Hepatocyte (in vitro differentiated cells): Measurements from ENCODE around the gene FBXO42. TPM values are rescaled to one million over a fixed set of nuclear protein-coding genes. Genes with fewer than 3 reads are reported as not detected.

ENCODE experiments used
- DNase-seq: peaks from one replicate; pipeline ENCODE4 v3.0.0-alpha.2; 2016; ENCODE audit warnings: low spot score
- H2AFZ ChIP-seq: fragments of 200-600 bp; sonication (generic); 2 replicates; pipeline ENCODE4 v1.6.0; 2016; ENCODE audit warnings: antibody characterized with exemption, mild to moderate bottlenecking
- H3K27ac ChIP-seq: fragments of 200-600 bp; sonication (generic); 2 replicates; pipeline ENCODE4 v1.5.1; 2016; ENCODE audit warnings: mild to moderate bottlenecking
- H3K27me3 ChIP-seq: fragments of 200-600 bp; sonication (generic); 2 replicates; pipeline ENCODE4 v1.6.1; 2016
- H3K36me3 ChIP-seq: fragments of 200-600 bp; sonication (generic); replicated peaks from 2 replicates; pipeline ENCODE4 v1.5.1; 2016; ENCODE audit warnings: low read depth; ENCODE audit not compliant: insufficient read depth
- H3K4me1 ChIP-seq: fragments of 200-600 bp; sonication (generic); 2 replicates; pipeline ENCODE4 v1.5.1; 2016; ENCODE audit warnings: mild to moderate bottlenecking, moderate library complexity; ENCODE audit not compliant: insufficient read depth
- H3K4me2 ChIP-seq: fragments of 200-600 bp; sonication (generic); 2 replicates; pipeline ENCODE4 v1.6.0; 2016
- H3K4me3 ChIP-seq: fragments of 200-600 bp; sonication (generic); 2 replicates; pipeline ENCODE4 v1.5.1; 2016; ENCODE audit warnings: mild to moderate bottlenecking
- H3K79me2 ChIP-seq: fragments of 200-600 bp; sonication (generic); 2 replicates; pipeline ENCODE4 v1.6.0; 2017; ENCODE audit warnings: mild to moderate bottlenecking
- H3K9me2 ChIP-seq: fragments of 200-600 bp; sonication (generic); replicated peaks from 2 replicates; pipeline ENCODE4 v1.6.0; 2017; ENCODE audit warnings: mild to moderate bottlenecking; ENCODE audit not compliant: insufficient read depth
- H3K9me3 ChIP-seq: fragments of 200-600 bp; sonication (generic); 2 replicates; pipeline ENCODE4 v1.5.1; 2016; ENCODE audit warnings: low read depth, mild to moderate bottlenecking
- H4K20me1 ChIP-seq: fragments of 200-600 bp; sonication (generic); 2 replicates; pipeline ENCODE4 v1.6.0; 2016; ENCODE audit warnings: mild to moderate bottlenecking; ENCODE audit not compliant: insufficient read depth, poor library complexity, severe bottlenecking
- EZH2 ChIP-seq: fragments of 200-600 bp; sonication (generic); IDR thresholded peaks from 2 replicates; pipeline ENCODE4 v1.6.1; 2016; ENCODE audit warnings: antibody characterized with exemption, mild to moderate bottlenecking, borderline replicate concordance
- EZH2phosphoT487 ChIP-seq: fragments of 200-600 bp; sonication (generic); IDR thresholded peaks from one replicate; pipeline ENCODE4 v1.6.1; 2018; ENCODE audit warnings: antibody characterized with exemption, mild to moderate bottlenecking, low read depth, moderate library complexity; ENCODE audit not compliant: unreplicated experiment, severe bottlenecking
- WGBS: methylation state at CpG from one replicate; pipeline ENCODE4 v1.1.6; 2016; ENCODE audit warnings: low lambda C conversion rate; ENCODE audit errors: missing lambda C conversion rate; 5-methylcytosine and 5-hydroxymethylcytosine counted together
- polyA plus RNA-seq: library from polyadenylated mRNA; unstranded; fragments of >200 nt; fragmentation: Nextera tagmentation; extraction: Ambion mirVana; gene quantifications from 2 replicates; pipeline ENCODE4 v1.2.1, GENCODE V29; 2016
- total RNA-seq: library from RNA; depleted of rRNA; stranded (reverse); fragments of >200 nt; gene quantifications from 2 replicates; pipeline ENCODE4 v1.2.3, GENCODE V29; 2014
- TF ChIP-seq, protein P1 (sequence below): fragments of 200-600 bp; sonication (generic); IDR thresholded peaks from 2 replicates; pipeline ENCODE4 v1.5.1; 2016; ENCODE audit warnings: antibody characterized with exemption, mild to moderate bottlenecking; ENCODE audit not compliant: poor library complexity

FBXO42 gene
- total and polyA plus RNA-seq, 2 experiments from 2014 or later = 19.5 to 21.1 TPM

DNA sequence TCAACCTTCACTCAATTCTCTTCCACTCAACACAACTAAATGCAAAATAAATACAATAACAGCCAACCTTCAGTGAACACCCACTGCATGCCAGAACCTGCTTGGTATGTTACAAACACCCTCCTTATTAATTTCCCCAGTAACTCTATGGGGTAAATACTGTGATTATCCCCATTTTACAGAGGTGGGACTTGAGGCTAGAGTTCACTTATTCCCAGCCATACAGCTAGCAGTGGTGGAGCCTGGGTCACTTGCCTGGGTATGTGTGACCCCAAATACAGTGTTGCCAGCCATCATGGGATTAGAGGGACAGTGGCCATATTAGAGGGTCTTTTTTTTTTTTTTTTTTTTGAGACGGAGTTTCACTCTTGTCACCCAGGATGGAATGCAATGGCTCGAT is 116.9 kb downstream of the FBXO42 start:
- no peaks in the 10 kb centered on the region for H3K79me2 ChIP-seq
- no peaks in the 10 kb centered on the region for H4K20me1 ChIP-seq
- no peak overlapping the region for H2AFZ ChIP-seq
- H3K9me2 ChIP-seq = no peaks in the 10 kb centered on the region
- H3K27me3 ChIP-seq = no peaks in the 10 kb centered on the region
- no peak overlapping the region for H3K4me2 ChIP-seq
- H3K4me3 ChIP-seq = no peak overlapping the region
- no peaks in the 10 kb centered on the region for H3K9me3 ChIP-seq
- H3K4me1 ChIP-seq = peaks cover 16% of the 10 kb centered on the region
- WGBS = 100% methylated on average over 2 of the region's 2 CpGs
- no peak for DNase-seq
- H3K36me3 ChIP-seq = no peaks in the 10 kb centered on the region
- no peak overlapping the region for H3K27ac ChIP-seq
- no peak for TF ChIP-seq EZH2
- TF ChIP-seq, protein P1, sequence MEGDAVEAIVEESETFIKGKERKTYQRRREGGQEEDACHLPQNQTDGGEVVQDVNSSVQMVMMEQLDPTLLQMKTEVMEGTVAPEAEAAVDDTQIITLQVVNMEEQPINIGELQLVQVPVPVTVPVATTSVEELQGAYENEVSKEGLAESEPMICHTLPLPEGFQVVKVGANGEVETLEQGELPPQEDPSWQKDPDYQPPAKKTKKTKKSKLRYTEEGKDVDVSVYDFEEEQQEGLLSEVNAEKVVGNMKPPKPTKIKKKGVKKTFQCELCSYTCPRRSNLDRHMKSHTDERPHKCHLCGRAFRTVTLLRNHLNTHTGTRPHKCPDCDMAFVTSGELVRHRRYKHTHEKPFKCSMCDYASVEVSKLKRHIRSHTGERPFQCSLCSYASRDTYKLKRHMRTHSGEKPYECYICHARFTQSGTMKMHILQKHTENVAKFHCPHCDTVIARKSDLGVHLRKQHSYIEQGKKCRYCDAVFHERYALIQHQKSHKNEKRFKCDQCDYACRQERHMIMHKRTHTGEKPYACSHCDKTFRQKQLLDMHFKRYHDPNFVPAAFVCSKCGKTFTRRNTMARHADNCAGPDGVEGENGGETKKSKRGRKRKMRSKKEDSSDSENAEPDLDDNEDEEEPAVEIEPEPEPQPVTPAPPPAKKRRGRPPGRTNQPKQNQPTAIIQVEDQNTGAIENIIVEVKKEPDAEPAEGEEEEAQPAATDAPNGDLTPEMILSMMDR = no peak
- no peak for TF ChIP-seq EZH2phosphoT487

DNA sequence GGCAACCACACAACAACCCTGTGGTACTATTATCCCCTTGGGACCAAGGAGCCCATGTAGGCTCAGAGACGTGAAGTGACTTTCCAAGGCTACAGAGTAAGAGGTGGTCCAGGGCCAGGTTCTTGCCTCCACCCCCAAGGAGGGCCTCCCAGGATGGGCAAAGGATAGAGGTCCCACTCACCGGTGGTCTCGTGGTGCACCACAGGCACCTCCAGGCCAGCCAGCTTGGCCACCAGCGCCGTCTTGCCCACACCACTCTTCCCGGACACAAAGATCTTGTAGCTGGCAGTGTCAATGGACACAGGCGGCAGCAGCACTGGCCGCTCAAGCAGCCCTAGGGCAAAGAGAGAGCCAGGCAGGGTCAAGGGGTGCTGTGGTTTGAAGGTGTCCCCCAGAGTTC is 118.8 kb downstream of the FBXO42 start:
- H2AFZ ChIP-seq = no peak overlapping the region
- DNase-seq = no peak
- TF ChIP-seq, protein P1 = no peak
- TF ChIP-seq EZH2phosphoT487 = no peak
- TF ChIP-seq EZH2 = no peak

DNA sequence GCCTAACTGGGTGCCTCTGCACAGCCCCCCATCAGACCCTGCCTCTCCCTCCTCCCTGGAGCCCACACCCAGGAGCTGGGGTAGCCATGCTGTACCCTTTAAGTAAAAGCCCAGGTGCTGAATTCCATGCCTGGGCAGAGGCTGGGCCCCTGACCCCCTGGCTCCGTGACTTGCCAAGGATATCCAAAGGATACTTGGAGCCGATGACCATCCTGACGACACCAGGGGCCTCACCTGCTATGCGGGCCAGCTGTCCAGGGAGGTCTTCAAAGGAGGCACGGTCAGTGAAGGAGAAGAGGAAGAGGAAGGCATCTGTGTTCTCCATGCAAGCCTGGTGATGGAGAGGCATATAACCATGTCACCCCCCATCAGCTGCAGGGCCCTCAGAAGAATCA is 120.0 kb downstream of the FBXO42 start:
- WGBS = 95% methylated on average over 5 of the region's 5 CpGs
- TF ChIP-seq EZH2 = no peak
- TF ChIP-seq EZH2phosphoT487 = no peak
- TF ChIP-seq, protein P1 = no peak

More for the DNA sequence above, 118.8 kb downstream of the FBXO42 start:
- Histone ChIP-seq H3K27ac (no peak overlapping the region), H4K20me1 (no peaks in the 10 kb centered on the region), H3K9me2 (no peaks in the 10 kb centered on the region), H3K36me3 (no peaks in the 10 kb centered on the region), H3K4me2 (no peak overlapping the region), H3K4me1 (peaks cover 16% of the 10 kb centered on the region), H3K4me3 (no peak overlapping the region), H3K79me2 (no peaks in the 10 kb centered on the region), H3K27me3 (peaks cover 6% of the 10 kb centered on the region), H3K9me3 (no peaks in the 10 kb centered on the region)
- WGBS = 96% methylated on average over 8 of the region's 8 CpGs

More for the DNA sequence above, 120.0 kb downstream of the FBXO42 start:
- Histone ChIP-seq H2AFZ (no peak overlapping the region), H4K20me1 (no peaks in the 10 kb centered on the region), H3K4me1 (peaks cover 15% of the 10 kb centered on the region), H3K4me3 (no peak overlapping the region), H3K4me2 (no peak overlapping the region), H3K9me2 (no peaks in the 10 kb centered on the region), H3K79me2 (no peaks in the 10 kb centered on the region), H3K27ac (no peak overlapping the region), H3K27me3 (peaks cover 17% of the 10 kb centered on the region), H3K9me3 (no peaks in the 10 kb centered on the region), H3K36me3 (no peaks in the 10 kb centered on the region)
- no peak for DNase-seq
